Activated naive CD8-positive, alpha-beta T cell treated with anti-CD3 and anti-CD28 coated beads, Interleukin-2, amount 50 U/mL, for 24 hours (primary cell): ENCODE measurements around the gene KRT33B.
A peak's percentile ranks its signal among the peaks of the same experiment; 100 is the strongest.

Experiments used
- ATAC-seq: fragments of 150-1000 bp; cut with Tn5 transposase; one replicate; pipeline ENCODE4 v1.10.0; 2021
- DNase-seq: peaks from one replicate; pipeline ENCODE4 v3.0.0; 2021
- H3K27ac Mint-ChIP-seq: one replicate; pipeline ENCODE4 v1.8.0; 2021; ENCODE audit warnings: mild to moderate bottlenecking, mixed read lengths
- H3K27me3 Mint-ChIP-seq: one replicate; pipeline ENCODE4 v1.8.0; 2021; ENCODE audit warnings: mixed read lengths
- H3K36me3 Mint-ChIP-seq: one replicate; pipeline ENCODE4 v1.8.0; 2021; ENCODE audit warnings: low read depth, mixed read lengths
- H3K4me1 Mint-ChIP-seq: one replicate; pipeline ENCODE4 v1.8.0; 2021; ENCODE audit warnings: mixed read lengths
- H3K4me3 Mint-ChIP-seq: one replicate; pipeline ENCODE4 v1.8.0; 2021; ENCODE audit warnings: mild to moderate bottlenecking, moderate library complexity, mixed read lengths
- H3K9me3 Mint-ChIP-seq: one replicate; pipeline ENCODE4 v1.8.0; 2021; ENCODE audit warnings: mixed read lengths

The KRT33B gene

DNA sequence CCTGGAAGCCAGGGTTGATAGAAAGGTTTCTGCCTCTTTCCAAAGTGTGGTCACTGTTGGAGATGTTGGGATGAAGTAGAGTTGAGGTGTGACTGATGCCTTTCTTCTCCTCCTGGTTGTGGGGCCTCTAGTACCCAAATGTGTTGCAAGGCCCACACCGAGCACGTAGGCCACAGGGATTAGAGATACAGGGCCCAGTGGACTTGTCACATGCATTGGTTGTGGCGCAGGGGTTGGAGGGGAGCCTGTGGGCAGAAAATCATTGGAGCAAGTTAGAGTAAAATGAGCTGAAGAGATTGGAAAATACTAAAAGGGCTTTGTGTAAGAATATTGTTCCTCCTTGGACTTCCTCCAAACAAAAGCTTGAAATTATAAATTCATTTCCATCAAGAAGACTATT is 23.6 kb downstream of the KRT33B start:
- Mint-ChIP-seq H3K27ac (no peak overlapping the region), H3K4me1 (peaks cover 14% of the 10 kb centered on the region), H3K9me3 (peaks cover 6% of the 10 kb centered on the region), H3K27me3 (no peaks in the 10 kb centered on the region), H3K4me3 (no peak overlapping the region), H3K36me3 (peaks cover 5% of the 10 kb centered on the region)
- DNase-seq = no peak
- ATAC-seq = no peak

DNA sequence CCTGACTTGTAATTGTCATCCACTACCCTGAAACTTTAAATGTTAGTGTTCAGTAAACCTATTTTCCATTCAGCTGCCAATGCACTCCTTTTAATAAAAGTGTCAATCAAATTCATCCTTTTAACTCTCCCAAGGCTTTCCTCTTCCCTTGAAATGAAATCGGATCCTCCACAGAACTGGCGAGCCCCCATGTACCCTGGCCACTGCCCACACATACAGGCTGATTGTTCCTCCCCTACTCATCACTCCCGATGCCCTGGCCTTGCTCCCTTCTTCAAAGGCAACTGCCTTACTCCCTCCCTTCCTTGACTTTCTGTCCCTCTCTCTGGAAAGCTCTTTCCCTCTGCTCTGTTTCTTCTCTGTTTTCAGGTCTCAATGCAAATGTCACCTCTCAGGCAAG is 26.6 kb downstream of the KRT33B start:
- Mint-ChIP-seq H3K27me3 (peaks cover 2% of the 10 kb centered on the region), H3K27ac (peak overlapping the region; percentile 7), H3K36me3 (peaks cover 5% of the 10 kb centered on the region), H3K4me1 (peaks cover 43% of the 10 kb centered on the region), H3K4me3 (no peak overlapping the region), H3K9me3 (peaks cover 6% of the 10 kb centered on the region)
- ATAC-seq (no peak), DNase-seq (no peak)

DNA sequence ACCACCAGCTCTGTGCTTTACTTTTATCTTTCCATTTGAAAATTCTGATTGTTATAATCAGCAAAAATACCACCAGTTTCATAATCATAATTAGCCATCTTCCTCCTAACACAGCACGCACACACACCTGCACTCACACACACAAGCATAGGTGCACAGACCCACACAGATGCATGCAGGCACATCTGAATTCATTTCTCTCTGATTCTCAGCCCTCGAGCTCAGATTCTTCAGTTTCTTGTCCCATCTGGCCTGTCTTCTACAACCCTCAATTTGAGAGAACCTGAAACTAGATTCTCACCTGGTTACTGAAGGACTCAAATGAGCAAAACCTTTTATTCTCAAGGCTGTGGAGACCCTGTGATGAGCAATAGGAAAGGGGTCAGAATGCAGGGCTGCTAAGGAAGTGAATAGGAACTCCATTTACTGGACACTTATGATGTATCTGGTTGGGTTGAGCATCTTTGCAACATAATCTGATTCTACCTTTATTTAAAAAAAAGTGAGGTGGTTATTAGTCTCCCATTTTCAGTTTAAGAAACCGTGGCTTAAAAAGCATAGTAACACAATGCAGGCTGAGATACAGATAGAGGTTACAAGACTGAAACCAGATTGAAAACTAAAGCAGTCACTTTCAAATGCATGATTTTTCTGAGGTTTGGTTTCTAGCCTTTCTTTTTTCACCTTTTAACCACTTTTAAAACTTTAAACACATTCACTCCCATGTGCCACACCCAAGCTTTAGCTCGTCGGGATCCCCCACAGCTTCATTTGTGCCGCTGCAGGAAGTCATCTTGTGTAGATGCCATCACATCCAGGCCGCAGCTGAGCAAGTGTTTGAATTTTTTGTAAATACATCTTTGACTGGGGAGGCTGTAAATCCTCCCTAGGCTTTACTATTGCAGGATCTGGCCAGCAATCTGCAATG is 28.4 kb downstream of the KRT33B start:
- ATAC-seq (peak; percentile 67), DNase-seq (peak; percentile 22)
- Mint-ChIP-seq H3K36me3 (peaks cover 5% of the 10 kb centered on the region), H3K4me3 (no peak overlapping the region), H3K27ac (no peak overlapping the region), H3K4me1 (peaks cover 46% of the 10 kb centered on the region), H3K9me3 (peaks cover 6% of the 10 kb centered on the region), H3K27me3 (peaks cover 2% of the 10 kb centered on the region)

DNA sequence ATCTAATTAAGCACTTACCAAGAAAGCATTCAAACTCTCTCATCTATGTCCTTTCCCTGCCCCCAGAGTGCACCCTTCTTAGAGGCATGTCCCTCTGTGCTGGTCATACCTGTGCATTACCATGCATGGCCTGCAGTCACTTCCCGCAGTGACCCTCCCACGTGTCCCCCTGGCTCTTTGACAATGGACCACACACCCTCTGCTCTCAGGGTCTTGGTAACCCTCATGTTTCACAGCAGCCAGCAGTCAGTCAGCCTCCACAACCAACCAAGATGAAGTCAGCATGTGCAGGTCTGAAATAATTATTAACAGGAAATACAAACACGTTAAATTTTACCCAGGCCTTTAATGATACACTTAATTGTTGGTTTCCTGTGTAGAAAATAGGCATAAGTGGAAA is 29.1 kb downstream of the KRT33B start:
- Mint-ChIP-seq H3K4me1 (peaks cover 52% of the 10 kb centered on the region), H3K27me3 (peaks cover 2% of the 10 kb centered on the region)
- no peak for ATAC-seq

DNA sequence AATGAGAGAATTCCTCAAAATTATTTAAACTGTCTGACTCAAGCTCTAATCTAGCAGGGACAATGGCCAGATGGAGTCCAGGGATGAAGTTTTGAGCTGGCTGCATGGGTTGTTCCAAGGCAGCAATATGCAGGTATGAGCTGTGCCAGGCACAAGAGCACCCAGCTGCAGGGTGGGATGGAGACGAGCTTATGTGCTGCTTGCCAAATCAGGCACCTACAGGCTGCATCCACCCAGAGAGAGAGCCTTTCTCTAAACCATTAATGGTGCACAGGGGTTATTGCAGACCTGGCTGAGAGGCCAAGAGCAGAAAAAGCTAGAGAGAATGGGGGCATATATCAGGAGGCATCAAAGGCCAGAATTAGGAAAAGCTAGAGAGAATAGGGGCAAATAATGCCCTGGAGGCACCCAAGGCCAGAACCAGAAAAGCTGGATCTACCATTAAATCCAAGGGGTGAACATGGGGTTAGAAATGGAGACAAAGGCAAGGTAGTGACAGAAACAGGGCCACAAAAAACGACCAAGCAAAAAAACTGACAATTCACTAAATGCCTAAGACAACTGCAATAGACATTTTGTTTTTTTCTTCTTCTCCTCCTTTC is 29.9 kb downstream of the KRT33B start:
- Mint-ChIP-seq H3K27me3 (peaks cover 2% of the 10 kb centered on the region), H3K27ac (no peak overlapping the region), H3K4me3 (no peak overlapping the region), H3K4me1 (peaks cover 58% of the 10 kb centered on the region), H3K36me3 (peaks cover 5% of the 10 kb centered on the region), H3K9me3 (peaks cover 6% of the 10 kb centered on the region)
- no peak for ATAC-seq
- DNase-seq = no peak

More for the DNA sequence above, 29.1 kb downstream of the KRT33B start:
- Mint-ChIP-seq H3K27ac (no peak overlapping the region), H3K36me3 (peaks cover 5% of the 10 kb centered on the region), H3K4me3 (no peak overlapping the region), H3K9me3 (peaks cover 6% of the 10 kb centered on the region)
- no peak for DNase-seq

DNA sequence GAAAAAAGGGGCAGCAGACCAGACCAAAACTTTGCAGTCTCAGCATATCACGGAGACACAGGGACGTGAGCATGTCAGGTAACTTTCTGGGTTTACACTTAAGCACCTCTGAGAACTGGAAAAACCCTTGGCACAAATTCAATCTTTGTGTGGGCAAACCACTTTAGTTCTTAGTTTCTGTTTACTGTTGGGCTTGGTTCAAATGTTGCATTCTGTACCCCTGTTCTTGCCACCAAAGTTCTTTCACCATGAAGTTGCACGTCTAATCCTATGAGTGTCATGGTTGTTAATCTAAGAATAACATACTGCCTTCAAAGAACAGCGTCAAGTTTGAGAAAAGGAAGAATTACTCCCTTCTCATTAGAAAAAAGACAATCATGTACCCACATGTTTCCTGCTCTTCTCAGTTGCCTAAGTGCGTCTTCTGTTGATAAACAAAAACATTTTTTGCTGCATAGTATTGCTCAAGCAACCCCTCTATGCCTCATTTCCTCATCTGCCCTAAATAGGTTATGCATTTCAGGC is 30.6 kb downstream of the KRT33B start:
- peak; percentile 55 for ATAC-seq
- Mint-ChIP-seq H3K9me3 (peaks cover 6% of the 10 kb centered on the region), H3K4me1 (peaks cover 65% of the 10 kb centered on the region), H3K36me3 (peaks cover 5% of the 10 kb centered on the region), H3K27ac (no peak overlapping the region), H3K4me3 (no peak overlapping the region), H3K27me3 (peaks cover 2% of the 10 kb centered on the region)
- DNase-seq = no peak

DNA sequence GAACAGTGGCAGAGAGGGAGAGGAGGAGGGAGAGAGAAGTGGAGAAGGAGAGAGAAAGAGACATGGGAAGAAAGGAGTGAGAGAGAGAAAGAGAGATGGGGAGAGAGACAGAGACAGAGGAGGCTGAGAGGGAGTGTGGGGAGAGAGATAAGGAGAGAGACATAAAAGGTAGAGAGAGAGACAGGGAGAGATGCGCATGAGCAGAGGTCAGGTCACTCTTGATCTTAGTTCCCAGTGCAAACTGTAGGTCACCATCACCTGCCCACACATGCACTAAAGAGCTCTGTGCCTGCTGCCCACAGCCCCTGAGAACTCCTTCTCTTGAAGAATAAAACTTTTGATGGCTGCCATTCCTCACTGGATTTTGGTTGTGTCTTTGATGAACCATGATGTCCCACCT is 33.9 kb downstream of the KRT33B start:
- no peak for ATAC-seq
- no peak overlapping the region for H3K4me3 Mint-ChIP-seq
- no peaks in the 10 kb centered on the region for H3K36me3 Mint-ChIP-seq
- DNase-seq = no peak
- H3K27me3 Mint-ChIP-seq = peaks cover 2% of the 10 kb centered on the region
- H3K4me1 Mint-ChIP-seq = peaks cover 50% of the 10 kb centered on the region
- H3K27ac Mint-ChIP-seq = no peak overlapping the region
- H3K9me3 Mint-ChIP-seq = no peaks in the 10 kb centered on the region

DNA sequence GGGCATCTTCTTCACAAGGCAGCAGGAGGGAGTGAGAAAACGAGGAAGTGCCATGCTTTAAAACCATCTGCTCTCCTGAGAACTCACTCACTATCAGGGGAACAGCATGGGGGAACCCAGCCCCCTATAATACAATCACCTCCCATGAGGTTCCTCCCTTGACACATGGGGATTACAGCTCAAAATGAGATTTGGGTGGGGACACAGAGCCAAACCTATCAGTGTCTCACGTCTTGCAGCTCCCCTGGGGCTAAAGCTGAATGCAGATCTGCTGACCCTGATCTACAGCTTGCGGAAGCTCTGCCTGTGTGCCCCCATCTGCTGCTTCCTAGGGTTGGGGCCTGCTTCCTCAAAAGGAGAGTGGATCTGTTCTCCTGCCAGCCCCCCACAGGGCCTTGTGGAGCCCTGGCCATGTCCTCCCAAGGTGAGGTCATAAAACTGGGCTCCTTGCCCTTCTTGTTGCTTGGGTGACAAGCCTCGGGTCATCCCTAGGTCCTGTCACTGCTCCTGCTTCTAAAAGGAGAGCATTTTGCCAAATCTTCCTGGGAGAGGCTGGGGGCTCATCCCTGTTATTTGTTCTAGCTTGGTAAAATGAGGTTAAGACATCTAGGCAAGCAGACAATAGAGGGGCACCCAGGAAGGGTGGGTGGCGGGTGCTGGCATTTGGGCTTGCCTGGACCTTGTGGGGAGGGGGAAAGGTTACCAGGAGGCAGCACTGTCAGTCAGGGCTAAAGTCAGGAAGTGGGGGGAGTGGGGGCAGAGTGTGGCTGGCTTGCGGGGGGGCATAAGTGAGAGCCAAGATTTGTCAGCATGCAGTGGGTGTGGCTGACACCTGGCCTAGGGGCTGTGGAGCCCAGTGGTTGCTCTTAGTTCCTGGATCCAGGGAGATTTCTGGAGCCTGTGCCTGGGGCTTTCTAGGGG is 35.0 kb downstream of the KRT33B start:
- no peak overlapping the region for H3K4me3 Mint-ChIP-seq
- no peak overlapping the region for H3K27ac Mint-ChIP-seq
- H3K36me3 Mint-ChIP-seq = no peaks in the 10 kb centered on the region
- H3K4me1 Mint-ChIP-seq = peaks cover 39% of the 10 kb centered on the region
- no peaks in the 10 kb centered on the region for H3K27me3 Mint-ChIP-seq
- ATAC-seq (no peak), DNase-seq (peak; percentile 12)
- H3K9me3 Mint-ChIP-seq = no peaks in the 10 kb centered on the region

DNA sequence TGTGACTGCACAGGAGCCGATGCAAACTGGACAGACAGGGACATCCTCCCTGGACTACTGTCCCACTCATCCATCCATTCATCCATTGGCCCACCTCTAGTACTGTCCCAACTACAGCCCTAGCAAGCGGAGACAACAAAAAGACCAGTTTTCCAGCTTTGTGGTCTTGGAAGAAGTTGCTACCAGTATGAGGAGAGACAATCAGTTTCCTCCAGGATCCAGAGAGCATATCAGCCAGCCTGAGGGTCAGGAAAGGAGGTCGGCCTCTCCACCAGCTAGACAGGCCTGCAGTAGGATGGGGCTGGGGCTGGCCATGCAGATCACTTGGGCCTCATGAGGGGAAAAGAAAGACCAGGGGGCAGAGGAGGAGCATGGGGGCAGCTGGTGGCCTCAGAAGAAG is 35.8 kb downstream of the KRT33B start:
- Mint-ChIP-seq H3K36me3 (no peaks in the 10 kb centered on the region), H3K27ac (no peak overlapping the region), H3K27me3 (no peaks in the 10 kb centered on the region), H3K4me1 (peaks cover 31% of the 10 kb centered on the region), H3K9me3 (no peaks in the 10 kb centered on the region), H3K4me3 (no peak overlapping the region)
- DNase-seq (no peak), ATAC-seq (no peak)

DNA sequence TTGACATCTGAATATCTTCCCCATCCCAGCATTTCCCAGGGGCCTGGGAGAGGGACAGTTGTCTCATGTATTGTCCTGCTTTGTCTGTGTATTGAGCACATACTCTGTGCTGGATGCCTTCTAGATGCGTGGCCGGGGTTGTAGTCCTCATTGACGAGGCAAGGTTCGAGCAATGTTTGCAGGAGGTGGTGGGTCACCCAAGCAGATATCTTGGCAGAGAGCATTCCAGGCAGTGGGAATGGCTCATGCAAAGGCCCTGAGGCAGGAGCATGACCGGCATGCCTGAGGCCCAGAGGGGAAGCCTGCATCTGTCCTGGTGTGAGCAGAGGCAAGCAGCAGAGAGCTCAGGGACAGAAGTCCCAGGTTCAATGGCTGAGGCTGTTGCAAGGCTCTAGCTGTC is 36.5 kb downstream of the KRT33B start:
- Mint-ChIP-seq H3K9me3 (no peaks in the 10 kb centered on the region), H3K4me3 (no peak overlapping the region), H3K4me1 (peaks cover 29% of the 10 kb centered on the region), H3K36me3 (no peaks in the 10 kb centered on the region), H3K27ac (no peak overlapping the region), H3K27me3 (no peaks in the 10 kb centered on the region)
- DNase-seq (no peak), ATAC-seq (no peak)

DNA sequence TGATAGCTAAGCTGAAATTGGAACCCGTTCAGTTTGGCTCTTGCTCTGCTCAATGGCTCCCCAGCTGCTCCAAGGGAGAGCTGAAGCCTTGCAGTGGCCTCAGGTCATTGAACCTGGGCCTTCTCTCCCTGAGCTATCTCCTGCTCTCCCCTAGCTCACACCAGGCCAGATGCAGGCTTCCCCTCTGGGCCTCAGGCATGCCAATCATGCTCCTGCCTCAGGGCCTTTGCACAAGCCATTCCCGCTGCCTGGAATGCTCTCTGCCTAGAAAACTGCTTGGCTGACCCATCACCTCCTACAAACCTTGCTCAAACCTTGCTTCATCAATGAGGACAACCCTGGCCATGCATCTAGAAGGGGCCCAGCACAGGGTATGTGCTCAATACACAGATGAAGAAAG is 37.4 kb downstream of the KRT33B start:
- Mint-ChIP-seq H3K4me3 (no peak overlapping the region), H3K4me1 (peaks cover 29% of the 10 kb centered on the region), H3K27me3 (no peaks in the 10 kb centered on the region), H3K27ac (no peak overlapping the region), H3K9me3 (no peaks in the 10 kb centered on the region), H3K36me3 (no peaks in the 10 kb centered on the region)
- no peak for ATAC-seq
- DNase-seq = no peak

DNA sequence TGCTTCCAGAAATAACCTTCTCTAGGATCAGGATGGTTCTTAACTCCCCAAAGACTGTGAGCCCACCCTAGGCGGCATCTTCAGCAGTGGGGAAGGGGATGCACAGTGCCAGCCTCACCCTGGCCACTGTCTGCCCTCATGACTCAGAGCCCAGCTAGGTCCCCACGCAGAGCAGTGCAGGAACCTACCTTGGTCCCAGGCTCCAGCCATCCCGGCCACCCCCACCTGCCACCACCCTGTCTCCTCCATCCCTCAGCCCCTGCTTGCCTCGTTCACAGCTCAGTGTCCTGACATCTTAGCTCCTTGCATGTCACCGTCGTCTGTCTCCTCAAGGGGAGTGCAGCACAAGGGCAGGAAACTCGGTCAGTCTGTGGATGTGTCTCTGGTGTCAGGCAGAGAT is 38.0 kb downstream of the KRT33B start:
- Mint-ChIP-seq H3K9me3 (no peaks in the 10 kb centered on the region), H3K36me3 (no peaks in the 10 kb centered on the region), H3K27me3 (no peaks in the 10 kb centered on the region), H3K27ac (no peak overlapping the region), H3K4me1 (peaks cover 35% of the 10 kb centered on the region), H3K4me3 (no peak overlapping the region)
- ATAC-seq (no peak), DNase-seq (no peak)

DNA sequence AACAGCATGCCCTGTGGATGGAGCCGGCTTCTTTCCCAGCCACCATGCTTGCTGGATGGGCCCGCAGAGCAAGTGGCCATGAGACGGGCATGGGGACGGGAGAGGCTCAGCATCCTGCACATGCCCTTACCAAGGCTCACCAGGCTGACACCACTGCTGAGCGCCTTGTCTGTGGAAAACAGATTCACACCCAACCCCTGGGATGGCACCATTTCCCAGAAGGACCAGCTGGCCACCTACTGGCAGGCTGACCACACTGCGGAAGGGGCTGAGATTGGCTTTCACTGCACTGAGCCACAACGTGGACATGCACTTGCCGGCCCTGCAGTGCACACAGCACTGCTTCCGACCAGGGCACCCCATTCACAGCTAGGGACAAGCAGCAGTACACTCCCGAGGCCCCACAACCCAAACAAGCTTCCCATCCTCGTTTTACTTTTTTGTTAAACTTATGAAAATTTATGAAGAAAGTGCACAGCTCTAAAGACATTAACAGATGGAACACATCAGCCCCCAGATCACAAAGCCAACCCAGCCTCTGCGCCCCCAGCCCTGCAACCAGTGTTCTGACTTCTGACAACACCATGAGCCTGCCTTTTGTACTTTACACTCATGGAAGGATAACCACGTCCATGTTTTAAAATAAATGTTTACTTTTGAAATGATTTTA is 40.2 kb downstream of the KRT33B start:
- Mint-ChIP-seq H3K4me1 (peaks cover 24% of the 10 kb centered on the region), H3K9me3 (no peaks in the 10 kb centered on the region), H3K27me3 (no peaks in the 10 kb centered on the region), H3K4me3 (no peak overlapping the region), H3K27ac (no peak overlapping the region), H3K36me3 (no peaks in the 10 kb centered on the region)
- ATAC-seq (no peak), DNase-seq (peak; percentile 31)

DNA sequence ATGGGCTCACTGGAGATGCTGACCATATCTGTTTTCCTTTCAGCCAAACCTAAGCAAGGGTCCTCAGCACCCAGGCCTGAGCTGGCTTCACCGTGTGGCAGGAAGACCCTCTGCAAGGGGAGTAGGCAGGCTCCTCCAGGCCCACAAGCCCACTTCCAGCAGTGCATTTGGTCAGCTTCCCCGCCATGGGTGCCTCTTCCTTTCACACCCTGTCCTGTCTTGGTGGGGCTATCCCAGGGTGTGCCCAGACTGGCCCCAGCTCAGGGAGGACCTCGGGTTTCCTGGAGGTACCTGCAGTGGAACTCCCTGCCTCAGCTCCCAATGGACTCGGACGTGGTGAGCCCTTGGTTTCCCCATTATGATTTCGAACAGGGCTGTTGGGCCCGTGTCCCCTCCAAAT is 41.4 kb downstream of the KRT33B start:
- peaks cover 24% of the 10 kb centered on the region for H3K4me1 Mint-ChIP-seq
- no peaks in the 10 kb centered on the region for H3K27me3 Mint-ChIP-seq
- no peak for ATAC-seq
- no peak overlapping the region for H3K27ac Mint-ChIP-seq
- H3K9me3 Mint-ChIP-seq = no peaks in the 10 kb centered on the region
- no peak for DNase-seq
- no peaks in the 10 kb centered on the region for H3K36me3 Mint-ChIP-seq
- no peak overlapping the region for H3K4me3 Mint-ChIP-seq
